ENCODE measurements around the gene AUTS2. TPM values are rescaled to one million over a fixed set of nuclear protein-coding genes. Genes with fewer than 3 reads are reported as not detected.

AUTS2 gene
- total RNA-seq, 1 experiment from 2014 or later = 256 TPM

DNA sequence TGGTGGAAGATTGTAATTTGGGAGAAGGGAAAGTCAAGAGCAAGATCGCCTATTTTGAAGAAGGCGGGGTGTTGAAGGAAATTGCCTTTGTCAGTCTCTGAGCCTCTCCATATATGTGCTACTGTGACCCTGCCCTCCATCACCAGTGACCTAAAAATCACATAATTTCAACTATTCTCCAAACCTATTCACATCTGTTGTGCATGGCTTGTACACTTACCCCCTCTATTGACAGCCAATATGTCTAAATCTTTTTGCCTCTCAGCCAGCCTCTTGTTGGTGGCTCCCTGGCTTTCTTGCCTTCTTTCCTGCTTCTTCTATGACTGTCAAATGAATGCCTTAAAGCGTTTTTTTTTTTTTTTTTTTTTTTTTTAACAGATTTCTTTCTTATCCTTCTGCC, 295.6 kb downstream of the AUTS2 start:
- no CpG with 5 or more reads among the region's 3 CpGs for WGBS (ENCODE audit: extremely low coverage, insufficient read length, low lambda C conversion rate)
- no peaks in the 10 kb centered on the region for H3K23me2 ChIP-seq (ENCODE audit: insufficient read length, low read depth, low read length, poor library complexity, severe bottlenecking)
- no peak overlapping the region for H4K91ac ChIP-seq (ENCODE audit: insufficient read length, low read depth, low read length)
- H3K27ac Mint-ChIP-seq = no peak overlapping the region
- no peak for DNase-seq
- no peak overlapping the region for H2AK5ac ChIP-seq (ENCODE audit: insufficient read length, low read length)
- no peak overlapping the region for H3K4me2 ChIP-seq (ENCODE audit: insufficient read depth, insufficient read length, low read length)
- no peak overlapping the region for H3K4ac ChIP-seq (ENCODE audit: low read depth, low read length)
- H3K27me3 ChIP-seq (ENCODE audit: insufficient read depth, low read length) = no peaks in the 10 kb centered on the region
- no peak overlapping the region for H4K5ac ChIP-seq (ENCODE audit: insufficient read length, low read depth, low read length)
- no peaks in the 10 kb centered on the region for H3K36me3 Mint-ChIP-seq (ENCODE audit: insufficient read depth in 1 of 3, low read depth in 3 of 3)
- H3K9ac ChIP-seq (ENCODE audit: extremely low read depth, insufficient read length, low read length) = no peak overlapping the region
- no peak overlapping the region for H3K18ac ChIP-seq (ENCODE audit: insufficient read length, low read depth, low read length)
- H3K4me3 Mint-ChIP-seq = no peak overlapping the region; a peak in 1 of 5 replicates
- H3K9me3 ChIP-seq (ENCODE audit: control insufficient read depth, low read depth, low read length) = no peaks in the 10 kb centered on the region
- H3K4me1 ChIP-seq (ENCODE audit: insufficient read depth, low read length) = peaks cover 6% of the 10 kb centered on the region; the same call in 1 of the 2 replicates
- no peak overlapping the region for H2BK12ac ChIP-seq (ENCODE audit: insufficient read length, low read depth, low read length)
- H3K56ac ChIP-seq (ENCODE audit: insufficient read length, low read depth, low read length) = no peak overlapping the region
- no peaks in the 10 kb centered on the region; a peak in 1 of 5 replicates for H3K9me3 Mint-ChIP-seq
- H2BK20ac ChIP-seq (ENCODE audit: low read depth, low read length, poor library complexity, severe bottlenecking) = no peak overlapping the region
- H4K20me1 ChIP-seq (ENCODE audit: control insufficient read depth, insufficient read depth, insufficient read length) = no peaks in the 10 kb centered on the region
- no peak overlapping the region for H3K27ac ChIP-seq (ENCODE audit: insufficient read length, low read depth, low read length)
- H3T11ph ChIP-seq (ENCODE audit: low read length) = no peak overlapping the region
- no peak overlapping the region for H3K23ac ChIP-seq (ENCODE audit: insufficient read length, low read depth, low read length)
- no peak overlapping the region for H2BK120ac ChIP-seq (ENCODE audit: low read depth, low read length, poor library complexity, severe bottlenecking)
- H3K79me1 ChIP-seq (ENCODE audit: insufficient read depth, low read depth, low read length, poor library complexity, severe bottlenecking) = no peaks in the 10 kb centered on the region
- no peaks in the 10 kb centered on the region for H3K79me2 ChIP-seq (ENCODE audit: insufficient read depth, low read length)
- no peak overlapping the region for H2BK5ac ChIP-seq (ENCODE audit: insufficient read length, low read length)
- no peak overlapping the region for H2BK15ac ChIP-seq (ENCODE audit: low read depth, low read length)
- TF ChIP-seq, protein P1, sequence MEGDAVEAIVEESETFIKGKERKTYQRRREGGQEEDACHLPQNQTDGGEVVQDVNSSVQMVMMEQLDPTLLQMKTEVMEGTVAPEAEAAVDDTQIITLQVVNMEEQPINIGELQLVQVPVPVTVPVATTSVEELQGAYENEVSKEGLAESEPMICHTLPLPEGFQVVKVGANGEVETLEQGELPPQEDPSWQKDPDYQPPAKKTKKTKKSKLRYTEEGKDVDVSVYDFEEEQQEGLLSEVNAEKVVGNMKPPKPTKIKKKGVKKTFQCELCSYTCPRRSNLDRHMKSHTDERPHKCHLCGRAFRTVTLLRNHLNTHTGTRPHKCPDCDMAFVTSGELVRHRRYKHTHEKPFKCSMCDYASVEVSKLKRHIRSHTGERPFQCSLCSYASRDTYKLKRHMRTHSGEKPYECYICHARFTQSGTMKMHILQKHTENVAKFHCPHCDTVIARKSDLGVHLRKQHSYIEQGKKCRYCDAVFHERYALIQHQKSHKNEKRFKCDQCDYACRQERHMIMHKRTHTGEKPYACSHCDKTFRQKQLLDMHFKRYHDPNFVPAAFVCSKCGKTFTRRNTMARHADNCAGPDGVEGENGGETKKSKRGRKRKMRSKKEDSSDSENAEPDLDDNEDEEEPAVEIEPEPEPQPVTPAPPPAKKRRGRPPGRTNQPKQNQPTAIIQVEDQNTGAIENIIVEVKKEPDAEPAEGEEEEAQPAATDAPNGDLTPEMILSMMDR (conservative IDR thresholded peaks at IDR 0.05) = peak; percentile 42; the same call in 2 of the 3 replicates
- H4K8ac ChIP-seq (replicated peaks; ENCODE audit: insufficient read length, low read depth, low read length) = no peak overlapping the region
- H2AFZ ChIP-seq (ENCODE audit: low read length) = no peak overlapping the region
- H3K14ac ChIP-seq (ENCODE audit: insufficient read depth, low read length) = no peak overlapping the region
- no peaks in the 10 kb centered on the region for H3K27me3 Mint-ChIP-seq (ENCODE audit: low read depth)
- peaks cover 15% of the 10 kb centered on the region in 2 experiments for H3K4me1 Mint-ChIP-seq

Measured in H9 (cell line).